SK-N-SH (cell line): Measurements from ENCODE around the gene CC2D2B. TPM values are rescaled to one million over a fixed set of nuclear protein-coding genes. Genes with fewer than 3 reads are reported as not detected.

Experiments used
- CTCF ChIA-PET: fragments of 300-600, 350-600 bp; formaldehyde crosslinking; extraction: SDS; loops from one replicate; lab custom pipeline; 2021; lab: Yijun Ruan, JAX
- POLR2A ChIA-PET: fragments of 350-600 bp; sonication (Branson Sonifier 250); formaldehyde crosslinking; extraction: SDS; loops from one replicate; lab custom pipeline; 2020; ENCODE audit warnings: antibody characterized with exemption, inconsistent platforms; lab: Yijun Ruan, JAX
- DNase-seq: peaks from one replicate; pipeline ENCODE4 v3.0.0; 2012
- H2AFZ ChIP-seq: fragments of 200-600 bp; sonication (generic); 2 replicates; pipeline ENCODE4 v1.8.1; 2016; ENCODE audit warnings: antibody characterized with exemption, mild to moderate bottlenecking, low read depth
- H3F3A ChIP-seq: fragments of 200-600 bp; sonication (generic); replicated peaks from 2 replicates; pipeline ENCODE3; 2016; ENCODE audit warnings: antibody characterized with exemption, mild to moderate bottlenecking; ENCODE audit not compliant: insufficient read depth
- H3K27ac ChIP-seq, 2 experiments: fragments of 200-500 bp in 1 of 2; fragments of 200-600 bp in 1 of 2; sonication (Bioruptor generic) in 1 of 2; sonication (generic), shearing (Covaris generic) in 1 of 2; 2 replicates each; pipeline versions ENCODE4 v1.5.1 to v1.6.1; 2014 to 2016; ENCODE audit warnings: low read depth in 2 of 2, inconsistent platforms in 1 of 2, low read length in 1 of 2, mild to moderate bottlenecking in 1 of 2, mixed read lengths in 1 of 2
- H3K27me3 ChIP-seq: fragments of 200-600 bp; sonication (generic), shearing (Covaris generic); 2 replicates; pipeline ENCODE4 v1.6.1; 2016; ENCODE audit warnings: mixed run types; ENCODE audit not compliant: insufficient read depth
- H3K36me3 ChIP-seq, 2 experiments: fragments of 200-500 bp in 1 of 2; fragments of 200-600 bp in 1 of 2; sonication (Bioruptor generic) in 1 of 2; sonication (generic) in 1 of 2; replicated peaks in 1 of 2; 2 replicates each; pipeline versions ENCODE3 to v1.5.1; 2014 to 2016; ENCODE audit warnings: low read length in 1 of 2, mild to moderate bottlenecking in 1 of 2; ENCODE audit not compliant: insufficient read depth in 2 of 2, control insufficient read depth in 1 of 2
- H3K4me1 ChIP-seq, 2 experiments: fragments of 200-500 bp in 1 of 2; fragments of 200-600 bp in 1 of 2; sonication (Bioruptor generic) in 1 of 2; sonication (generic), shearing (Covaris generic) in 1 of 2; 2 replicates each; pipeline versions ENCODE4 v1.5.1 to v1.6.1; 2014 to 2016; ENCODE audit warnings: low read depth in 1 of 2, low read length in 1 of 2, mixed run types in 1 of 2; ENCODE audit not compliant: insufficient read depth in 2 of 2, control insufficient read depth in 1 of 2
- H3K4me2 ChIP-seq: fragments of 200-600 bp; sonication (generic), shearing (Covaris generic); 2 replicates; pipeline ENCODE4 v1.6.1; 2017; ENCODE audit warnings: mixed run types
- H3K4me3 ChIP-seq, 2 experiments: fragments of 200-500 bp in 1 of 2; fragments of 200-600 bp in 1 of 2; sonication (Bioruptor generic) in 1 of 2; sonication (generic), shearing (Covaris generic) in 1 of 2; 2 replicates each; pipeline versions ENCODE4 v1.5.1 to v1.8.1; 2014 to 2016; ENCODE audit warnings: low read depth in 2 of 2, inconsistent platforms in 1 of 2, low read length in 1 of 2, mild to moderate bottlenecking in 1 of 2, mixed read lengths in 1 of 2, moderate library complexity in 1 of 2
- H3K79me2 ChIP-seq: fragments of 200-600 bp; sonication (generic); 2 replicates; pipeline ENCODE4 v1.8.1; 2017; ENCODE audit warnings: mild to moderate bottlenecking; ENCODE audit not compliant: insufficient read depth
- H3K9ac ChIP-seq: fragments of 200-600 bp; sonication (generic); 2 replicates; pipeline ENCODE4 v1.6.1; 2017; ENCODE audit warnings: mixed run types
- H3K9me2 ChIP-seq: fragments of 200-600 bp; sonication (generic); 2 replicates; pipeline ENCODE4 v1.6.1; 2017; ENCODE audit warnings: mixed run types
- H3K9me3 ChIP-seq: fragments of 200-600 bp; sonication (generic); 2 replicates; pipeline ENCODE4 v1.6.1; 2017; ENCODE audit warnings: mixed run types, mild to moderate bottlenecking, moderate library complexity
- H4K20me1 ChIP-seq: fragments of 200-600 bp; sonication (generic); 2 replicates; pipeline ENCODE4 v1.6.1; 2017; ENCODE audit warnings: mild to moderate bottlenecking, mixed run types; ENCODE audit not compliant: insufficient read depth
- CTCF ChIP-seq: fragments of 200-600 bp; sonication (generic); IDR thresholded peaks from 2 replicates; pipeline ENCODE4 v1.6.1; 2017; ENCODE audit warnings: antibody characterized with exemption, mild to moderate bottlenecking, moderate library complexity
- EP300 ChIP-seq, 2 experiments: IDR thresholded peaks; 2 replicates each; pipeline versions ENCODE4 v1.4.0 to v1.6.1; 2012; ENCODE audit warnings: borderline replicate concordance in 1 of 2, low read depth in 1 of 2, low read length in 1 of 2
- EZH2phosphoT487 ChIP-seq: fragments of 200-600 bp; sonication (generic); IDR thresholded peaks from 2 replicates; pipeline ENCODE4 v1.6.1; 2017; ENCODE audit warnings: low read depth, mixed run types, mild to moderate bottlenecking, antibody characterized with exemption, moderate library complexity, borderline replicate concordance
- FOXJ3 ChIP-seq: sonication (generic); formaldehyde crosslinking; IDR thresholded peaks from 2 replicates; pipeline ENCODE4 v1.5.1; 2020; ENCODE audit warnings: mild to moderate bottlenecking, missing genetic modification reagents
- FOXM1 ChIP-seq: IDR thresholded peaks from 2 replicates; pipeline ENCODE4 v1.4.0; 2012; ENCODE audit warnings: low read depth, mild to moderate bottlenecking
- JUND ChIP-seq: IDR thresholded peaks from 2 replicates; pipeline ENCODE4 v1.4.0; 2012
- MEF2A ChIP-seq: IDR thresholded peaks from 2 replicates; pipeline ENCODE4 v1.4.0; 2012; ENCODE audit warnings: low read depth, borderline replicate concordance
- MXI1 ChIP-seq: IDR thresholded peaks from 2 replicates; pipeline ENCODE4 v1.6.1; 2012; ENCODE audit warnings: mild to moderate bottlenecking, low read depth, low read length, improper control_type of control experiment
- NFIC ChIP-seq: IDR thresholded peaks from 2 replicates; pipeline ENCODE4 v1.4.0; 2012; ENCODE audit warnings: borderline replicate concordance
- NRF1 ChIP-seq: IDR thresholded peaks from 2 replicates; pipeline ENCODE4 v1.6.1; 2012; ENCODE audit warnings: low read depth, mild to moderate bottlenecking, low read length
- POLR2AphosphoS5 ChIP-seq: IDR thresholded peaks from 2 replicates; pipeline ENCODE4 v1.6.1; 2012; ENCODE audit warnings: low read depth, low read length
- RAD21 ChIP-seq: IDR thresholded peaks from 2 replicates; pipeline ENCODE4 v1.6.1; 2012; ENCODE audit warnings: mild to moderate bottlenecking, low read length
- RXRA ChIP-seq: IDR thresholded peaks from 2 replicates; pipeline ENCODE4 v1.4.0; 2012; ENCODE audit warnings: low read depth, mild to moderate bottlenecking, borderline replicate concordance
- SIN3A ChIP-seq: IDR thresholded peaks from 2 replicates; pipeline ENCODE4 v1.6.1; 2012; ENCODE audit warnings: low read depth, mild to moderate bottlenecking, low read length, moderate library complexity, borderline replicate concordance
- TCF12 ChIP-seq: IDR thresholded peaks from 2 replicates; pipeline ENCODE4 v1.4.0; 2012
- TEAD4 ChIP-seq: IDR thresholded peaks from 2 replicates; pipeline ENCODE4 v1.4.0; 2012; ENCODE audit warnings: mild to moderate bottlenecking, borderline replicate concordance; ENCODE audit not compliant: insufficient read depth
- YY1 ChIP-seq: IDR thresholded peaks from 2 replicates; pipeline ENCODE4 v1.4.0; 2012; ENCODE audit warnings: low read depth, mild to moderate bottlenecking
- WGBS: methylation state at CpG from one replicate; pipeline ENCODE4 v1.1.6; 2017; ENCODE audit warnings: low lambda C conversion rate; 5-methylcytosine and 5-hydroxymethylcytosine counted together
- polyA plus RNA-seq, 3 experiments: library from polyadenylated mRNA; depleted of rRNA; stranded (reverse); fragments of >200 nt; gene quantifications; 2 replicates each; pipeline ENCODE4 v1.2.3, GENCODE V29; 2012
- TF ChIP-seq, protein P1 (sequence below): IDR thresholded peaks from 2 replicates; pipeline ENCODE4; 2012
- TF ChIP-seq, protein P2 (sequence below): IDR thresholded peaks from 2 replicates; pipeline ENCODE4 v1.4.0; 2012; ENCODE audit warnings: low read depth
- TF ChIP-seq, protein P3 (sequence below): fragments of 150-350 bp; IDR thresholded peaks from 2 replicates; pipeline ENCODE4 v1.6.1; 2016; ENCODE audit warnings: mild to moderate bottlenecking, low read depth, low read length

The CC2D2B gene
- polyA plus RNA-seq, 1 of the 3 experiments (the other 2 are of a cell fraction), result not detected

- peak overlapping the region in 1 of 2 experiments; percentile 73; a peak in 1 of 4 replicates for H3K27ac ChIP-seq
- no peaks in the 10 kb centered on the region for H3K27me3 ChIP-seq
- no peak overlapping the region for H3K9ac ChIP-seq
- no peaks in the 10 kb centered on the region for H3K9me3 ChIP-seq
- no peak for DNase-seq
- H3K79me2 ChIP-seq, result no peaks in the 10 kb centered on the region
- no peaks in the 10 kb centered on the region for H3K36me3 ChIP-seq
- peaks cover 12% of the 10 kb centered on the region for H3F3A ChIP-seq
- no peak overlapping the region for H3K4me2 ChIP-seq
- H3K4me1 ChIP-seq, result peaks cover 0 to 13% of the 10 kb centered on the region in 2 experiments; a peak in 1 of 4 replicates
- TF ChIP-seq, protein P1, sequence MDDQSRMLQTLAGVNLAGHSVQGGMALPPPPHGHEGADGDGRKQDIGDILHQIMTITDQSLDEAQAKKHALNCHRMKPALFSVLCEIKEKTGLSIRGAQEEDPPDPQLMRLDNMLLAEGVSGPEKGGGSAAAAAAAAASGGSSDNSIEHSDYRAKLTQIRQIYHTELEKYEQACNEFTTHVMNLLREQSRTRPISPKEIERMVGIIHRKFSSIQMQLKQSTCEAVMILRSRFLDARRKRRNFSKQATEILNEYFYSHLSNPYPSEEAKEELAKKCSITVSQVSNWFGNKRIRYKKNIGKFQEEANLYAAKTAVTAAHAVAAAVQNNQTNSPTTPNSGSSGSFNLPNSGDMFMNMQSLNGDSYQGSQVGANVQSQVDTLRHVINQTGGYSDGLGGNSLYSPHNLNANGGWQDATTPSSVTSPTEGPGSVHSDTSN, result no peak
- TF ChIP-seq MEF2A (no peak), EP300 (IDR thresholded peaks at IDR 0.05; ENCODE audit: borderline replicate concordance in 1 of 2, low read depth in 1 of 2, low read length in 1 of 2) (no peak), FOXM1 (no peak), EZH2phosphoT487 (no peak), NRF1 (no peak), SIN3A (no peak), TEAD4 (no peak), NFIC (no peak), YY1 (no peak), POLR2AphosphoS5 (no peak), RXRA (no peak), CTCF (no peak)
- TF ChIP-seq, protein P2, sequence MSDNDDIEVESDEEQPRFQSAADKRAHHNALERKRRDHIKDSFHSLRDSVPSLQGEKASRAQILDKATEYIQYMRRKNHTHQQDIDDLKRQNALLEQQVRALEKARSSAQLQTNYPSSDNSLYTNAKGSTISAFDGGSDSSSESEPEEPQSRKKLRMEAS, result no peak
- TF ChIP-seq, all 33 proteins: peak for 0
- Histone ChIP-seq H3K4me3 (no peak overlapping the region), H3K9me2 (no peaks in the 10 kb centered on the region), H4K20me1 (no peaks in the 10 kb centered on the region), H2AFZ (no peak overlapping the region)
- WGBS, result 86% methylated on average over 2 of the region's 2 CpGs
- ChIA-PET CTCF (interaction anchor here (1.3 kb wide), 1 partner anchor 11 kb away, joined by 3 read pairs; no protein-coding TSS in a partner anchor), POLR2A (no interaction called here)
Observed at GRCh38 chr10:96072674-96073073, 164.9 kb downstream of the CC2D2B start.

- peak overlapping the region in 1 of 2 experiments; percentile 73; a peak in 2 of 4 replicates for H3K27ac ChIP-seq
- H3K36me3 ChIP-seq, result no peaks in the 10 kb centered on the region
- H3K4me3 ChIP-seq, result no peak overlapping the region
- no peaks in the 10 kb centered on the region for H3K27me3 ChIP-seq
- WGBS, result 15% methylated on average over 1 of the region's 1 CpG
- ChIA-PET CTCF (interaction anchor here (1.5 kb wide), 1 partner anchor 261 kb away, joined by 3 read pairs; no protein-coding TSS in a partner anchor), POLR2A (no interaction called here)
- H3F3A ChIP-seq, result peaks cover 12% of the 10 kb centered on the region
- H3K4me2 ChIP-seq, result no peak overlapping the region; the same call in 1 of the 2 replicates
- H3K9me2 ChIP-seq, result no peaks in the 10 kb centered on the region
- H3K79me2 ChIP-seq, result no peaks in the 10 kb centered on the region
- no peak for DNase-seq
- H2AFZ ChIP-seq, result no peak overlapping the region
- no peak overlapping the region for H3K9ac ChIP-seq
- peaks cover 0 to 13% of the 10 kb centered on the region in 2 experiments; a peak in 1 of 4 replicates for H3K4me1 ChIP-seq
- no peaks in the 10 kb centered on the region for H3K9me3 ChIP-seq
- H4K20me1 ChIP-seq, result no peaks in the 10 kb centered on the region
- TF ChIP-seq, protein P3, sequence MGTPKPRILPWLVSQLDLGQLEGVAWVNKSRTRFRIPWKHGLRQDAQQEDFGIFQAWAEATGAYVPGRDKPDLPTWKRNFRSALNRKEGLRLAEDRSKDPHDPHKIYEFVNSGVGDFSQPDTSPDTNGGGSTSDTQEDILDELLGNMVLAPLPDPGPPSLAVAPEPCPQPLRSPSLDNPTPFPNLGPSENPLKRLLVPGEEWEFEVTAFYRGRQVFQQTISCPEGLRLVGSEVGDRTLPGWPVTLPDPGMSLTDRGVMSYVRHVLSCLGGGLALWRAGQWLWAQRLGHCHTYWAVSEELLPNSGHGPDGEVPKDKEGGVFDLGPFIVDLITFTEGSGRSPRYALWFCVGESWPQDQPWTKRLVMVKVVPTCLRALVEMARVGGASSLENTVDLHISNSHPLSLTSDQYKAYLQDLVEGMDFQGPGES, result no peak
- TF ChIP-seq JUND, result peak; percentile 63
- TF ChIP-seq, protein P1, result peak; percentile 88
- 0 out of 2 replicates have a peak, but pooled peaks have one; percentile 34 for TF ChIP-seq RXRA
- no peak for TF ChIP-seq FOXJ3
- TF ChIP-seq RAD21, result no peak
- TF ChIP-seq TCF12, result peak; percentile 92
- TF ChIP-seq MXI1, result no peak
Observed at GRCh38 chr10:96073722-96074121, 165.9 kb downstream of the CC2D2B start.
